Gastroesophageal sphincter (tissue), 4 donors: ENCODE data around the gene TMPO. TPM values are rescaled to one million over a fixed set of nuclear protein-coding genes. Genes with fewer than 3 reads are reported as not detected.

Experiments used
- ATAC-seq: fragments of 150-250 bp; one replicate; pipeline ENCODE4 v1.9.1; 2016; ENCODE audit warnings: mild to moderate bottlenecking, moderate library complexity
- H3K27ac ChIP-seq, 4 donors: fragments of 200-600 bp; sonication (generic) in 3 of 4; 1 replicate in 3 of 4; 2 replicates in 1 of 4; pipeline ENCODE4 v1.5.1; 2016 to 2019
- H3K27me3 ChIP-seq: fragments of 200-600 bp; sonication (generic); one replicate; pipeline ENCODE4 v1.5.1; 2019
- H3K36me3 ChIP-seq, 2 donors: fragments of 200-600 bp; sonication (generic); one replicate each; pipeline ENCODE4 v1.5.1; 2019; ENCODE audit warnings: control low read depth in 1 of 2
- H3K4me1 ChIP-seq, 3 donors: fragments of 200-600 bp; sonication (generic); 1 replicate in 2 of 3; 2 replicates in 1 of 3; pipeline ENCODE4 v1.5.1; 2016 to 2019; ENCODE audit warnings: control low read depth in 2 of 3
- H3K4me3 ChIP-seq, 2 donors: fragments of 200-600 bp; sonication (generic); one replicate each; pipeline ENCODE4 v1.5.1; 2019; ENCODE audit warnings: mild to moderate bottlenecking in 1 of 2, moderate library complexity in 1 of 2
- H3K9me3 ChIP-seq, 3 donors: fragments of 200-600 bp; sonication (generic); one replicate each; pipeline ENCODE4 v1.5.1; 2017 to 2019; ENCODE audit warnings: control low read depth in 2 of 3
- CTCF ChIP-seq, 4 experiments: fragments of 200-600 bp in 2 of 4; fragments of 450-650 bp in 2 of 4; sonication (generic) in 1 of 4; IDR thresholded peaks; one replicate each; pipeline ENCODE4 v1.5.1; 2017 to 2019; ENCODE audit warnings: antibody characterized with exemption in 4 of 4, mild to moderate bottlenecking in 2 of 4, moderate library complexity in 2 of 4
- EP300 ChIP-seq: sonication (generic); formaldehyde crosslinking; IDR thresholded peaks from one replicate; pipeline ENCODE4 v1.6.1; 2017; ENCODE audit warnings: antibody characterized with exemption, mild to moderate bottlenecking
- POLR2A ChIP-seq, 2 donors: fragments of 450-650 bp; IDR thresholded peaks; one replicate each; pipeline ENCODE4 v1.6.1; 2017; ENCODE audit warnings: antibody characterized with exemption in 2 of 2, mild to moderate bottlenecking in 2 of 2, moderate library complexity in 1 of 2
- POLR2AphosphoS5 ChIP-seq: sonication (generic); formaldehyde crosslinking; IDR thresholded peaks from one replicate; pipeline ENCODE4 v1.6.1; 2017; ENCODE audit warnings: antibody characterized with exemption
- WGBS, 2 donors: methylation state at CpG; one replicate each; pipeline ENCODE4 v1.1.5; 2018; ENCODE audit warnings: low coverage in 1 of 2; 5-methylcytosine and 5-hydroxymethylcytosine counted together
- total RNA-seq, 4 donors: library from RNA; depleted of rRNA; stranded (reverse); fragments of >200 nt; gene quantifications; one replicate each; pipeline ENCODE4 v1.1.0, GENCODE V29; 2016

The TMPO gene
- total RNA-seq, 4 donors from 2014 or later, result 42.3 to 56.7 (median 53.7) TPM

GRCh38 chr12:98579347-98579746 lies 64.0 kb downstream of the TMPO start:
- Histone ChIP-seq H3K9me3 (no peaks in the 10 kb centered on the region), H3K36me3 (no peaks in the 10 kb centered on the region), H3K4me3 (no peak overlapping the region), H3K27ac (no peak overlapping the region), H3K27me3 (no peaks in the 10 kb centered on the region), H3K4me1 (no peaks in the 10 kb centered on the region)
- TF ChIP-seq POLR2A (IDR thresholded peaks at IDR 0.05), result no peak
- TF ChIP-seq POLR2AphosphoS5, result no peak
- no peak for TF ChIP-seq EP300
- TF ChIP-seq CTCF (IDR thresholded peaks at IDR 0.05), result no peak
- 54 to 75% methylated on average over 2 of the region's 5 CpGs for WGBS, 2 donors
- ATAC-seq, result no peak

- Histone ChIP-seq H3K36me3 (no peaks in the 10 kb centered on the region), H3K4me3 (no peak overlapping the region), H3K9me3 (no peaks in the 10 kb centered on the region), H3K27ac (no peak overlapping the region), H3K4me1 (no peaks in the 10 kb centered on the region), H3K27me3 (no peaks in the 10 kb centered on the region)
- WGBS, 2 donors, result 82 to 92% methylated on average over 2 to 3 of the region's 3 CpGs
- no peak for ATAC-seq
- no peak for TF ChIP-seq EP300
- TF ChIP-seq POLR2AphosphoS5, result no peak
- TF ChIP-seq POLR2A (IDR thresholded peaks at IDR 0.05), result no peak
- no peak for TF ChIP-seq CTCF (IDR thresholded peaks at IDR 0.05)
Measured at GRCh38 chr12:98579835-98580234, 64.4 kb downstream of the TMPO start.

DNA sequence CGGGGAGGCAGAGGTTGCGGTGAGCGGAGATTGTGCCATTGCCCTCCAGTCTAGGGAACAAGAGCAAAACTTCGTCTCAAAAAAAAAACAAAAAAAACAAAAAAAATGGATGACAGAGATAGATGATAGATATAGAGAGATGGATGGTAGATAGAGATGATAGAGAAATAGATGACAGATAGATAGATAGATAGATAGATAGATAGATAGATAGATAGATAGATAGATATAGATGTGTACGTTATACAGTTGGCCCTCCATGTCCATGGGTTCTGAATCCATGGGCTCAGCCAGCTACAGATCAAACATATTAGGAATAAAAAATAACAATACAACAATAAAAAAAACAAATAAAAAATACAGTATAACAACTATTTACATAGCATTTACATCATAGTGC lies 65.3 kb downstream of the TMPO start:
- ATAC-seq, result no peak
- 90 to 100% methylated on average over 1 to 5 of the region's 5 CpGs for WGBS, 2 donors
- H3K4me3 ChIP-seq, result no peak overlapping the region
- H3K36me3 ChIP-seq, result no peaks in the 10 kb centered on the region
- TF ChIP-seq EP300 (no peak), POLR2AphosphoS5 (no peak), CTCF (IDR thresholded peaks at IDR 0.05) (no peak), POLR2A (IDR thresholded peaks at IDR 0.05) (no peak)
- H3K27ac ChIP-seq, result no peak overlapping the region
- no peaks in the 10 kb centered on the region for H3K9me3 ChIP-seq
- no peaks in the 10 kb centered on the region for H3K27me3 ChIP-seq
- H3K4me1 ChIP-seq, result no peaks in the 10 kb centered on the region

GRCh38 chr12:98581101-98581500 lies 65.7 kb downstream of the TMPO start:
- H3K36me3 ChIP-seq, result no peaks in the 10 kb centered on the region
- H3K4me1 ChIP-seq, result no peaks in the 10 kb centered on the region
- WGBS, 2 donors, result 67 to 90% methylated on average over 1 of the region's 1 CpG
- H3K9me3 ChIP-seq, result no peaks in the 10 kb centered on the region
- no peak overlapping the region for H3K27ac ChIP-seq
- H3K4me3 ChIP-seq, result no peak overlapping the region
- no peaks in the 10 kb centered on the region for H3K27me3 ChIP-seq
- TF ChIP-seq CTCF (IDR thresholded peaks at IDR 0.05) (no peak), POLR2AphosphoS5 (no peak), EP300 (no peak), POLR2A (IDR thresholded peaks at IDR 0.05) (no peak)
- no peak for ATAC-seq

DNA sequence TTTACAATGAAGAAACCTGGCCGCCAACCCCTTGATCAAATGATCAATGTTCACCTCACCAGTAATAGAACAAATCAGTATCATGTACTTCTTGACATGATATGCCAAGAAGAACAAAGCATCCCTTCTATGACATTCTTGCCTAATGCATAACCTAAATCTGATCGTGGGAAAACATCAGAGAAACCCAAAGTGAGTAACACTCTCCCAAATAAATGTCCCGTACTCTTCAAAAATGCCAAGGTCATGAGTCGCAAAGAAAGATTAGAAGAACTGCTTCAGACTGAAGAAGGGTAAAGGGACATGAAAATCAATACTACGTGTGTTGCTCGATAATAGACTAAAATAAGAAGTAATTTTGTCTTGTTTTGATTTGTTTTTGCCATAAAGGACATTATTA lies 66.7 kb downstream of the TMPO start:
- H3K4me3 ChIP-seq, result no peak overlapping the region
- H3K27ac ChIP-seq, result no peak overlapping the region
- no peaks in the 10 kb centered on the region for H3K4me1 ChIP-seq
- no peaks in the 10 kb centered on the region for H3K9me3 ChIP-seq
- no peak for TF ChIP-seq POLR2AphosphoS5
- TF ChIP-seq CTCF (IDR thresholded peaks at IDR 0.05), result no peak
- no peak for TF ChIP-seq EP300
- no peak for TF ChIP-seq POLR2A (IDR thresholded peaks at IDR 0.05)
- ATAC-seq, result no peak
- H3K27me3 ChIP-seq, result no peaks in the 10 kb centered on the region
- WGBS, 2 donors, result 86 to 92% methylated on average over 6 of the region's 6 CpGs
- H3K36me3 ChIP-seq, result no peaks in the 10 kb centered on the region
